Activated CD8-positive, alpha-beta memory T cell treated with anti-CD3 and anti-CD28 coated beads, Interleukin-2, amount 50 U/mL, for 24 hours (primary cell): Measurements from ENCODE around the gene EIF5.

Experiments
- DNase-seq: peaks from one replicate; pipeline ENCODE4 v3.0.0-alpha.2; 2020; ENCODE audit errors: extremely low read depth

EIF5 gene

DNA sequence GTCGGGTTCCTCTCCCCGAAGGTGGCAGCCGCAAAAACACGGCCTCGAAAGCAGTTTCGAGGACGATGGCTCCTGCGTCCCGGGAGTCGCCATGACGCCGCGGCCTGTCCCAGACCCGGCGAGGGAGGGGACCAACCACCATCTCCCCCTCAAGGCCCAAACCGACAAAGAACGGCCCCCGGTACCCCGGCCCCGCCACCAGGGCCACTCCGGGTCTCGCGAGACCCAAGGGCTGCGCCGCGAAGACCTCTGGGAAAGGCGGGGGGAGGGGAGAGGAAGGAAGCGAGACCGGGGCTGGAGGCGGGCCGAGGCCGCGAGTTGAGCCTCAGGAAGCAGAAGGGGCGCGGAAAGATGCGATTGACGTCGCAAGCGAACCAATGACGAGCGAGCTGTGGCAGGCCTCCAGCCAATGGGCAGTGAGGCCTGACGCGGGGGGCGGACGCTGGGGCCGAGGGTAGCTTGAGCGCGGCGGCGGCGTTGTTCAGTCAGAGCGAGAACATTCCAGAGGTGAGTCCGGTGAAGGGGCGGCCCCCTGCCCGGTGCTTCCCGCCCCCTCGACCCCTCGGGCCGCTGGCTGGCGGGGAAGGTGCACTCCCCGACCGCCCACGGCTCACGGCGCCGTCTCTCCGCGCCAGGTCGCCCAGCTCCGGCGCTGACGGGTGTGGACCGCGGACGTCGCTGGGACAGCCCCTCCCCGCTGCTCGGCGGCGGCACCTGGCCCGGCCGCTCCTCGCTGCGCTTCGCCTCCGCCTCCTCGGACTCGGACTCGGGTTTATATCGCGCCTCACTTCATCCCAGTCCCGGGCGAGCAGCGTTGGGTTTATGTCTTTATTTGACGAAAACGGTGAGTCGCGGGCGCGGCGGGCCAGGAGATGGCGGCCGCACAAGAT is at the start of gene EIF5:
Gene EIF5 (plus strand): TSS at position 484 of the 890 bp plus-strand sequence. CDS start 1,624 bp downstream, outside the sequence.
- peak; percentile 95 for DNase-seq

- DNase-seq: no peak
These were observed 49.2 kb upstream of the EIF5 start for GRCh38 chr14:103284574-103285467.

- DNase-seq: no peak
These were observed 47.6 kb upstream of the EIF5 start for GRCh38 chr14:103286460-103286859.

GRCh38 chr14:103286968-103287850 is 46.8 kb upstream of the EIF5 start:
- DNase-seq: no peak

DNA sequence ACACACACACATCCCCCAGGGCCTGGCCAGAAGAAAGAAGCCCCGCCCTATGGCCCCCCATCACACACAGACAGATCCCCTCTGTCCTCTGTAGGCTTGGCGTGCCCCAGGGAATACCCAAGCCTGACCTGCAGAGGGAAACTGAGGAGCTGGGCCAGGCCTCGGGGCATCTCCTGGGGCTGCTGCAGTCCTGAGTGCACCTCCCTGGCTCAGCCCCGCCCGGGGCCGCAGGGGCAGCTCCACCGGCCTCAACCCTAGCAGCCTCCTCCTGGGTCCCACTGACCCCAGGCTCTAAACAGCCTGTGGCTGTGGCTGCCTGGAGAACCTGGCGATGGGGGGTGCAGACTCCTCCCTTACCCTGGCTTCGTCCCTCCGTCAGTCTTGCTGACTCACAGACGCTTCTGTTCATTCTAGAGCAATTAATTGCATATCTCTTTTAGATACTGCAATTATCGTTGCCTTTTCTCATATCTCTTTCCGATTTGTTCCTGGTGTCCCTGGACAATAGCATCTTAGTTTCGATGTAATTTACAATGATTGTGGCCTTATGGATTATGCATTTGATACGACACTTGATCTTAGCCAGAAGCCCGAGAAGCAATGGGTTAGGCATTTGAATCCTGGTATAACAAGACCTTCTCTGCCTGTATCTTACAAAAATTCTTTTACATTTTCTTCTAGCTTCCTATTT is 45.8 kb upstream of the EIF5 start:
- no peak for DNase-seq

DNA sequence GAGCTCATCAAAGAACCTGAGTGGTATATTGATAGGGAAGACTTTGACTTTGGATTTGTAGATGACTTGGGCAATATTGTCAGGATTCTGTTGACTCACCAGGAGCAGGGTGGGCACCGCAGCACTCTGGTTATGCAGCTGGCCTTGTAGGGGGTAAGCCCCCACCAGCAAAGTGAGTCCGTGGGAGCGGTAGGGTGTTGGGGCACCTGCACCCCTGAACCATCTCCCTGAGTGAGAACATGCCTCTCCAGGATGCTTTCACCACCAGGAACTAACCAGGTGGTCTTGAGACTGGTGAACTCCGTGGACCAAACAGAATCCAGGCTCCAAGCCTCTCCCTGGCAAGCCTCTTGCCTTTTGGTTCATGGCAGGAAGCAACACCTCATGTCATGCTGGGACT is 44.0 kb upstream of the EIF5 start:
- no peak for DNase-seq

DNA sequence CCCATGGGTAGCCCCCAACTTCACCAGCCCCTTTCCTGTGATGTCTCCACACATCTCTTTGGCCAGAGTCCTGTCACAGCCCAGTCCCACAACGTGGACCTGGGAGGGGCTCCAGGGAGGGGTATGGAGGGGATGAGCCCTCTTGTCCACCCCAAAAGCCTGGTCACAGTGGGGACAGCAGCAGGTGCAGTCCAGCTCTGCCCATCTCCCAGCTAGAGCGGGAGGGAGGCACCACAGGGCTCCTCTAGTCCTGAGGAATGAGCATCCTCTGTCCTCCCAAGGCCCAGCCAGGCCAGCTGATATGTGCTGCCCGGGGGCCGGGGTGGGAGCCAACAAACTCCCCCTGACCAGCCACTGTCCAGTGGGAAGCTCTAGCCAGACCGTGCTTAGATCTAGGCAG is 43.5 kb upstream of the EIF5 start:
- no peak for DNase-seq

GRCh38 chr14:103290961-103291360 is 43.1 kb upstream of the EIF5 start:
- DNase-seq: no peak

- peak; percentile 40 for DNase-seq
These were observed 41.3 kb upstream of the EIF5 start for GRCh38 chr14:103292426-103293374.

DNA sequence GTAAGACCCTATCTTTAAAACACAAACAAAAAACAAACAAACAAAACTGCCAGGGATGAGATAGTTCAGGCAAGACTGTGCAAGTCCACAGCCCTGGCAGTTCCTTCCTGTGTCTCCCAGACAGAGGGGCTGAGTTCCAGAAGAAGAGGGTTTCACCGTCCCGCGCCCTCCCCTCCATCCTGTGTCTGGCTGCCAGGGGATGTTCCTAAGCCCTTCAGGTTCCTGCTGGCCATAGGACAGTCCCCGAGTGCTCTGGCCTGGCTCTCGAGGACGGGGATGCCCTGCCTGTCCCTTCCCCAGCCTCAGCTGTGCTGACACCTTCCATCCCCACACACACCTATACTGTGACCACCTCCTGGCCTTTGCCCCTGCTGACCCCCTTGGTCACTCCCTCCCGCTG is 40.6 kb upstream of the EIF5 start:
- DNase-seq: no peak

DNA sequence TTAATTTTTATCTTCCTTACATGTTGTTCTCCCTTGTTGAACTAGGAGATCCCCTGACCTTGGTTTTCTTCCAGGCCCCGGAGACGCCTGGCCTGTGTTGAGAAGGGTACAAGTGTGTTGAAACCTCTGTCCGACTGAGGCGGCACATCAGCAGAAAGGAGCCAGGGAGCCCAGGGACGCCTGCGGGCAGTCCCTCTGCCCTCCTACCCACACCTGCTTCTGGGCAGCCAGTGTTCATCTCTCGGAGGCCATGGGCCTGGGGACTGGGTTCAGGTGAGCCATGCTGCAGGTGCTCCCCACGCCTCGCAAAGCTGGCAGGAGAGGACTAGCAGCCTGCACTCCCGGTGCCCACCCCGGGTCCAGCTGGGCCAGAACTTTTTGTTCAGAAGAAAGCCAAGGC is 39.9 kb upstream of the EIF5 start:
- no peak for DNase-seq

- DNase-seq: no peak
These were observed 38.0 kb upstream of the EIF5 start for GRCh38 chr14:103296007-103296406.

GRCh38 chr14:103296987-103297386 is 37.0 kb upstream of the EIF5 start:
- DNase-seq: no peak

GRCh38 chr14:103298620-103299019 is 35.4 kb upstream of the EIF5 start:
- DNase-seq: no peak

GRCh38 chr14:103301512-103302354 is 32.3 kb upstream of the EIF5 start:
- DNase-seq: no peak

DNA sequence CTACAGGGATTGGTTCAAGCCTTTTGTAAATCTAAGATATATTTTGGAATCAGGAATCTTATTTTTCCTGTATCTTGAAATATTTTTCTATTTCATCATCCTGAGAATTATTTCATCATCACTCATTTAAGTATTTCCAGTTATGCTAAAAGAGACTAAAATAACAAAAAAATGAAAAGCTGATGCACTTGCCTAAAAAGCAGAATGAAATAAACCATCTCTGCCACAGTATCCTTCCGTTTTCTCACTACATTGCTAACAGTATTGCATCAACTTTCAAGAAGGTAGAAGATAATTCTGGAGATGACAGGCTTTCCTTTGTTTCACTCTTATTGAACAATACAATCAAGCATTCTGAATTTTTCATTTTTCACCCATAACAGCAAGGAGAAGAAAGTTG is 31.1 kb upstream of the EIF5 start:
- DNase-seq: no peak

- no peak for DNase-seq
These were observed 29.3 kb upstream of the EIF5 start for GRCh38 chr14:103304706-103305105.

- no peak for DNase-seq
These were observed 25.1 kb upstream of the EIF5 start for GRCh38 chr14:103308717-103309616.
